KBM-7 (cell line): ENCODE results near the gene BTRC.
A peak's percentile ranks its signal among the peaks of the same experiment; 100 is the strongest.
"Not testable (repeated sequence)": the region's sequence is repeated elsewhere in the genome, so short reads cannot be mapped to it uniquely, and the experiment has no call there.

ENCODE experiments used
- DNase-seq: peaks from one replicate; pipeline ENCODE4 v3.0.0-alpha.2; 2015
- in situ Hi-C: fragments of 300-500 bp; cut with MboI; formaldehyde crosslinking; loops from 2 replicates; pipeline ENCODE4 v1.14.3; 2020; ENCODE audit warnings: low sequenced_read_pairs, low pct_unique_long_range_greater_than_20kb, mixed read lengths

Gene BTRC

GRCh38 chr10:101587725-101588653, 234.0 kb downstream of the BTRC start, which contains the start of the genes DPCD and POLL:
DPCD (plus strand) TSS chr10:101588321; CDS start chr10:101588337, 16 bp downstream.
POLL (minus strand) TSS chr10:101588257; CDS start chr10:101587360, 897 bp downstream.
- DNase-seq = peak; percentile 94
- in situ Hi-C loops = no loop called here

- in situ Hi-C loops = no loop called here
- no peak for DNase-seq
Observed at GRCh38 chr10:101588879-101589278, 234.9 kb downstream of the BTRC start.

DNA sequence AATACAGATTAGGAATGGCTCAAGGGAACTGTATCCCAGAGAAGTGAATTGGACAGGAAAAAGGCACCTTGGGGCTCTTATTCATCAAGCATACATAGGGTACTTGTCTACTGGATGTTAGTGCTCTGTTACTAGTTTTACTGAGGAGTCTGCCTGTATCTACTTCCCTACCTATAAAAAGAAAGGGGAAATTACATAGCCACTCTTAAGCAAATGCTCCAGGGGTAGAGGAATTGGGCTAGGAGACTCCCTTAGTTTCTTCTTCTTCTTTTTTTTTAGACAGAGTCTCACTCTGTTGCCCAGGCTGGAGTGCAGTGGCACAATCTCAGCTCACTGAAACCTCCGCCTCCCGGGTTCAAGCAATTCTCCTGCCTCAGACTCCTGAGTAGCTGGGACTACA, 239.4 kb downstream of the BTRC start:
- in situ Hi-C loops = not testable (repeated sequence)
- DNase-seq = peak; percentile 53

GRCh38 chr10:101595591-101596433, 241.8 kb downstream of the BTRC start:
- in situ Hi-C loops = no loop called here
- DNase-seq = no peak

DNA sequence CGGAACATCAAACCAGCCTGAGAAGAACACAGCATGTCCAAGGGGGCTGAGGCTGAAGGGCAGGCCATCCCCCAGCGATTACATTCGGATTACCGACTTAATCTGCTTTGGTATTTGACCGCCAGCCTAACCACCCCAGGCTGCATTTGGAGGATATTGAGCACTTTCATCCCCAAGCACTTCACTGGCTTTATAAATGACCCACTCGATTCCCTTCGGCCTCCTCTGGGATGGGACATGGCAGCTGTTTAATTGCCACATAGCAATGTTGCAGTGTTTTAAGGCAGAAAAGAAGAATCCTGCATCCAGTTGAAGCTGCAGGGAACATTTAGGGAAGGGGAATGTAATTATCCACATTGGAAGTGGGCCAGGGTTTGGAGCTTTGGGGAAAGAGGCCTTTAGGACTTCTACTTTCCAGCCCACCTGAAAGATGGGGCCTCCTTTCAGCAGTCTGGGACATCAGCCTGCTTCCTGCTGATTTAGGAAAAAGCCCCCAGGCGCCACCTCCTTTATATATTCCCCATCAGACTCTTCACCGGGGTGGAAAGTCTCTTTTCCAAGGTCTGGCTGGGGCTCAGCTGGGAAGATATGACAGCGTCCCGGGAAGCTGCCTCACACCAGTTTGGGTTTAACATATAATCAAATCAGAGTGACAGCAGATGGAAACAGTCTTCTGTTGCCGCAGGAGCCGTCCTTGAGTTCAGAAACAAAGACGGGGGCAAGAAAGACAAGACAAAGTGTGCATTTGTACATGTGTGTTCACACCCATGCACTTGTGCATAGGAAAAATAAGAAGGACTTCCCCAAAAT, 243.3 kb downstream of the BTRC start:
- DNase-seq = no peak
- in situ Hi-C loops = no loop called here

DNA sequence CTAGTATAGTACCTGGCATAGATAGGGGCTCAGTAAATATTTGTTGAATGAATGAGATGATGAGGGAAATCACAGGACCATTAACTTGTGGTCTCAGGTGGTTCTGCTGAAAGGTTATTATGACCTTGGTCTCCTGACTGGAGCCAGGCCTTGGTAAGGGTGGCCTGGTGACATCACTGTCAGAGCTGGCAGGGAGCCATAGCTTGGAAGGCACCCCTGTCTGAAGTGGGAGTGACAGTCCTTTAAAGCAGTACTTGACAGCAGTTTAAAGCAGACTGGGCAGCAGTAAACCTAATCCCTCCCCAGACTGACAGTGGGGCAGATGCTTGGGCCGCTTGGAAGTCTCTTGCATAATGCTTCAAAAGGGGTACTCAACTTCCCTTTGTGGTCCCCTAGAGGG, 247.6 kb downstream of the BTRC start:
- in situ Hi-C loops = no loop called here
- no peak for DNase-seq

DNA sequence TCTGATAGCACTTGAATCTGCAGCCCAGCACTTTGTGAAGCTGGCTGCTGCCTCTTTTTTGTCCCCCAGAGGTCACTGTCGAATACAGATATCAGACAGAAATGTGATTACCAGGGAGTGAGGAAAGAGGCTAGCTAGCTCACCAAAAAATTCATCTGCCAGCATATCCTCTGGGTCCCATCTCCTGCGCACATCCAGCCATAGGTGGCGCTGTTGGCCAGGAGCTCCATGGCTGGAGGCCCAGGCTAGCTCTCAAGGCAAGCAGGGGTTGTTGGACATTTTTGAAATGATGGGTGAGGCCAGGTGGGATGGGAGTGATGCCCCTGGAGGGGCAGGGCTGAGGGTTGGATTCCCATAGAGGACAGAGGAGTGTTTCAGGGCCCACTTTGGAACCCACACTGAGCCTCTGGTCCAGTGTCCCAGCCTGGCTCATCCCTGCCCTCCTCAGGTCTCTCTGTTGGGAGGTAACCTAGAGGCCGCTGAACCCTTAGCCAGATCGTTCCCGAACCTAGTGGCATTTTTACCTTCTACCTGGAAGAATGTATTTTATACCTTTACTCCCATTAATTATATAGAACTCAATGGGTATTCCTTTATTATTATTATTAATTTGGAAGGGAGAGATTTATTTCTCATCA, 248.9 kb downstream of the BTRC start:
- peak; percentile 93 for DNase-seq
- in situ Hi-C loops = no loop called here
